ENCODE results near the gene MYBPHL. TPM values are rescaled to one million over a fixed set of nuclear protein-coding genes. Genes with fewer than 3 reads are reported as not detected.
A peak's percentile ranks its signal among the peaks of the same experiment; 100 is the strongest.

Gene MYBPHL
- total and polyA plus RNA-seq, 2 of the 13 experiments (the other 11 are each of a cell fraction or from before 2014, with no cell fraction given), result 3.7 to 3.8 TPM

- TF ChIP-seq ZNF142 (CRISPR knock-in tag; IDR thresholded peaks at IDR 0.05) (no peak), ZNF629 (CRISPR knock-in tag; conservative IDR thresholded peaks at IDR 0.05) (no peak), ARID2 (CRISPR knock-in tag; IDR thresholded peaks at IDR 0.05; ENCODE audit: borderline replicate concordance) (no peak), POLR2A (IDR thresholded peaks at IDR 0.05; ENCODE audit: insufficient read depth in 1 of 2, low read depth in 2 of 2, low read length in 2 of 2) (no peak), ZNF160 (CRISPR knock-in tag; IDR thresholded peaks at IDR 0.05) (no peak), JDP2 (CRISPR knock-in tag; IDR thresholded peaks at IDR 0.05; ENCODE audit: borderline replicate concordance) (no peak), PPARG (CRISPR knock-in tag; conservative IDR thresholded peaks at IDR 0.05) (no peak), CREB3 (CRISPR knock-in tag; IDR thresholded peaks at IDR 0.05) (no peak), ZBTB46 (CRISPR knock-in tag; IDR thresholded peaks at IDR 0.05; ENCODE audit: borderline replicate concordance) (no peak), ZNF280D (CRISPR knock-in tag; IDR thresholded peaks at IDR 0.05) (no peak), CAMTA2 (CRISPR knock-in tag; IDR thresholded peaks at IDR 0.05; ENCODE audit: borderline replicate concordance) (no peak), ZBTB7B (CRISPR knock-in tag; IDR thresholded peaks at IDR 0.05) (0 out of 2 replicates have a peak, but pooled peaks have one; percentile 27), REL (CRISPR knock-in tag; conservative IDR thresholded peaks at IDR 0.05) (no peak), ZNF850 (CRISPR knock-in tag; conservative IDR thresholded peaks at IDR 0.05) (no peak), ATF3 (CRISPR knock-in tag; IDR thresholded peaks at IDR 0.05) (no peak), ELF4 (CRISPR knock-in tag; IDR thresholded peaks at IDR 0.05; ENCODE audit: borderline replicate concordance) (no peak), ETV5 (CRISPR knock-in tag; IDR thresholded peaks at IDR 0.05; ENCODE audit: borderline replicate concordance) (no peak), TGIF2 (CRISPR knock-in tag; IDR thresholded peaks at IDR 0.05) (no peak), ZNF883 (CRISPR knock-in tag; IDR thresholded peaks at IDR 0.05; ENCODE audit: not compliant biosample characterization) (no peak)
These were observed at the start of gene MYBPHL (continued) for GRCh38 chr1:109306832-109307273.
